HG02970 (cell line): ENCODE results near the gene EPHA3.

Source experiments
- ATAC-seq: cut with Tn5 transposase; IDR thresholded peaks from one replicate; pipeline ENCODE4 v1.9.1; 2021; ENCODE audit warnings: mild to moderate bottlenecking, moderate library complexity, moderate number of reproducible peaks; ENCODE audit not compliant: unreplicated experiment, low FRiP score

Gene EPHA3

GRCh38 chr3:89223188-89223587 is 115.8 kb downstream of the EPHA3 start:
- ATAC-seq: no peak

GRCh38 chr3:89227218-89227617 is 119.8 kb downstream of the EPHA3 start:
- no peak for ATAC-seq

- ATAC-seq: no peak
These were observed 120.2 kb downstream of the EPHA3 start for GRCh38 chr3:89227634-89228033.

- no peak for ATAC-seq
These were observed 124.7 kb downstream of the EPHA3 start for GRCh38 chr3:89232155-89232554.

GRCh38 chr3:89234620-89235019 is 127.2 kb downstream of the EPHA3 start:
- ATAC-seq: no peak

- ATAC-seq: no peak
These were observed 131.4 kb downstream of the EPHA3 start for GRCh38 chr3:89238846-89239245.

- no peak for ATAC-seq
These were observed 132.4 kb downstream of the EPHA3 start for GRCh38 chr3:89239774-89240173.

GRCh38 chr3:89245612-89246011 is 138.2 kb downstream of the EPHA3 start:
- no peak for ATAC-seq

GRCh38 chr3:89246326-89246725 is 138.9 kb downstream of the EPHA3 start:
- no peak for ATAC-seq

- ATAC-seq: no peak
These were observed 143.3 kb downstream of the EPHA3 start for GRCh38 chr3:89250742-89251141.

- ATAC-seq: no peak
These were observed 144.6 kb downstream of the EPHA3 start for GRCh38 chr3:89252016-89252415.

GRCh38 chr3:89252860-89253259 is 145.4 kb downstream of the EPHA3 start:
- no peak for ATAC-seq

- ATAC-seq: no peak
These were observed 149.0 kb downstream of the EPHA3 start for GRCh38 chr3:89256395-89256794.

- no peak for ATAC-seq
These were observed 149.5 kb downstream of the EPHA3 start for GRCh38 chr3:89256882-89257281.

GRCh38 chr3:89260721-89261120 is 153.3 kb downstream of the EPHA3 start:
- ATAC-seq: no peak

- ATAC-seq: no peak
These were observed 154.3 kb downstream of the EPHA3 start for GRCh38 chr3:89261673-89262072.

- ATAC-seq: no peak
These were observed 155.0 kb downstream of the EPHA3 start for GRCh38 chr3:89262309-89262929.

- no peak for ATAC-seq
These were observed 156.7 kb downstream of the EPHA3 start for GRCh38 chr3:89264037-89264560.

GRCh38 chr3:89266074-89266473 is 158.7 kb downstream of the EPHA3 start:
- no peak for ATAC-seq

- no peak for ATAC-seq
These were observed 160.6 kb downstream of the EPHA3 start for GRCh38 chr3:89268059-89268458.

GRCh38 chr3:89270201-89270600 is 162.8 kb downstream of the EPHA3 start:
- ATAC-seq: no peak

- no peak for ATAC-seq
These were observed 167.6 kb downstream of the EPHA3 start for GRCh38 chr3:89275001-89275400.

- ATAC-seq: no peak
These were observed 168.7 kb downstream of the EPHA3 start for GRCh38 chr3:89276116-89276515.
